HEK293 (cell line): ENCODE results near the gene TNKS2.
"Not testable (repeated sequence)": the region's sequence is repeated elsewhere in the genome, so short reads cannot be mapped to it uniquely, and the experiment has no call there.

Experiments used
- CTCF ChIA-PET: fragments of 350-600 bp; formaldehyde crosslinking; extraction: SDS; loops from one replicate; lab custom pipeline; 2021; ENCODE audit warnings: antibody characterized with exemption; lab: Yijun Ruan, JAX
- POLR2A ChIA-PET: fragments of 300-600 bp; formaldehyde crosslinking; extraction: SDS; loops from one replicate; lab custom pipeline; 2020; ENCODE audit warnings: antibody characterized with exemption, inconsistent platforms; lab: Yijun Ruan, JAX
- H3K27ac ChIP-seq: fragments of 200-500 bp; sonication (Bioruptor generic); 2 replicates; pipeline ENCODE4 v1.5.1; 2014; ENCODE audit warnings: low read depth, low read length, control low read depth, inconsistent platforms; ENCODE audit errors: extremely low read depth
- H3K36me3 ChIP-seq, 2 experiments: fragments of 200-500 bp in 1 of 2; sonication (Bioruptor generic) in 1 of 2; 1 replicate in 1 of 2; 2 replicates in 1 of 2; pipeline ENCODE4 v1.5.1; 2014 to 2017; ENCODE audit warnings: inconsistent platforms in 2 of 2, low read length in 2 of 2; ENCODE audit not compliant: control insufficient read depth in 2 of 2, insufficient read depth in 1 of 2
- H3K4me1 ChIP-seq: fragments of 200-500 bp; sonication (Bioruptor generic); 2 replicates; pipeline ENCODE4 v1.5.1; 2014; ENCODE audit warnings: mild to moderate bottlenecking, low read length, inconsistent platforms; ENCODE audit not compliant: control insufficient read depth, insufficient read depth
- H3K4me3 ChIP-seq: 2 replicates; pipeline ENCODE4 v1.5.1; 2011; ENCODE audit warnings: low read depth, mild to moderate bottlenecking, control low read depth, low read length, moderate library complexity
- H3K9me3 ChIP-seq: fragments of 200-500 bp; sonication (Bioruptor generic); 2 replicates; pipeline ENCODE4 v1.5.1; 2014; ENCODE audit warnings: low read depth, low read length, inconsistent platforms; ENCODE audit not compliant: control insufficient read depth, insufficient read depth
- INSM2 ChIP-seq: fragments of 450-650 bp; formaldehyde crosslinking; IDR thresholded peaks from 2 replicates; pipeline ENCODE4 v1.5.1; 2016; ENCODE audit warnings: missing biosample characterization, missing genetic modification characterization
- MEIS1 ChIP-seq: sonication (generic); formaldehyde crosslinking; IDR thresholded peaks from 2 replicates; pipeline ENCODE4 v1.8.1; 2022; ENCODE audit warnings: missing genetic modification reagents, mild to moderate bottlenecking, borderline replicate concordance
- PRDM6 ChIP-seq: fragments of 450-650 bp; formaldehyde crosslinking; IDR thresholded peaks from 2 replicates; pipeline ENCODE4 v1.5.1; 2017; ENCODE audit warnings: missing biosample characterization, missing genetic modification characterization
- REPIN1 ChIP-seq: fragments of 450-650 bp; formaldehyde crosslinking; IDR thresholded peaks from 2 replicates; pipeline ENCODE4 v1.5.1; 2017; ENCODE audit warnings: missing biosample characterization, missing genetic modification characterization, low read depth
- REST ChIP-seq: fragments of 450-650 bp; formaldehyde crosslinking; IDR thresholded peaks from 2 replicates; pipeline ENCODE4 v1.5.1; 2016; ENCODE audit warnings: missing biosample characterization, missing genetic modification characterization
- SALL2 ChIP-seq: fragments of 450-650 bp; formaldehyde crosslinking; IDR thresholded peaks from 2 replicates; pipeline ENCODE4 v1.5.0; 2017; ENCODE audit warnings: missing biosample characterization, mild to moderate bottlenecking, missing genetic modification characterization, borderline replicate concordance
- YY1 ChIP-seq: fragments of 450-650 bp; formaldehyde crosslinking; IDR thresholded peaks from 2 replicates; pipeline ENCODE4 v1.5.1; 2018; ENCODE audit warnings: missing biosample characterization, missing genetic modification characterization
- ZBTB17 ChIP-seq: fragments of 450-650 bp; formaldehyde crosslinking; IDR thresholded peaks from 2 replicates; pipeline ENCODE4 v1.5.1; 2016; ENCODE audit warnings: missing biosample characterization, missing genetic modification characterization
- ZBTB26 ChIP-seq: fragments of 450-650 bp; formaldehyde crosslinking; optimal IDR thresholded peaks from 2 replicates; pipeline ENCODE3; 2016; ENCODE audit warnings: missing biosample characterization, mild to moderate bottlenecking, missing genetic modification characterization
- ZFP37 ChIP-seq: fragments of 450-650 bp; formaldehyde crosslinking; IDR thresholded peaks from 2 replicates; pipeline ENCODE4 v1.5.1; 2016; ENCODE audit warnings: missing biosample characterization, missing genetic modification characterization
- ZNF138 ChIP-seq: fragments of 450-650 bp; formaldehyde crosslinking; IDR thresholded peaks from 2 replicates; pipeline ENCODE4 v1.5.1; 2016; ENCODE audit warnings: missing biosample characterization, missing genetic modification characterization, borderline replicate concordance
- ZNF157 ChIP-seq: fragments of 450-650 bp; formaldehyde crosslinking; IDR thresholded peaks from 2 replicates; pipeline ENCODE4 v1.5.1; 2016; ENCODE audit warnings: missing biosample characterization, missing genetic modification characterization
- ZNF26 ChIP-seq: fragments of 450-650 bp; formaldehyde crosslinking; IDR thresholded peaks from 2 replicates; pipeline ENCODE4 v1.5.1; 2016; ENCODE audit warnings: missing biosample characterization, missing genetic modification characterization
- ZNF324 ChIP-seq: fragments of 450-650 bp; formaldehyde crosslinking; IDR thresholded peaks from 2 replicates; pipeline ENCODE4 v1.5.1; 2016; ENCODE audit warnings: missing biosample characterization, missing genetic modification characterization
- ZNF571 ChIP-seq: fragments of 450-650 bp; formaldehyde crosslinking; IDR thresholded peaks from 2 replicates; pipeline ENCODE4 v1.5.0; 2017; ENCODE audit warnings: missing biosample characterization, missing genetic modification characterization
- ZNF580 ChIP-seq: fragments of 450-650 bp; formaldehyde crosslinking; IDR thresholded peaks from 2 replicates; pipeline ENCODE4 v1.5.1; 2016; ENCODE audit warnings: missing biosample characterization, missing genetic modification characterization
- ZNF585B ChIP-seq: fragments of 450-650 bp; formaldehyde crosslinking; IDR thresholded peaks from 2 replicates; pipeline ENCODE4 v1.5.1; 2016; ENCODE audit warnings: missing biosample characterization, missing genetic modification characterization
- ZNF660 ChIP-seq: fragments of 450-650 bp; IDR thresholded peaks from 2 replicates; pipeline ENCODE4 v1.5.1; 2018; ENCODE audit warnings: missing biosample characterization, mild to moderate bottlenecking, missing genetic modification characterization
- ZNF76 ChIP-seq: fragments of 450-650 bp; formaldehyde crosslinking; IDR thresholded peaks from 2 replicates; pipeline ENCODE4; 2016; ENCODE audit warnings: low read depth, missing biosample characterization, missing genetic modification characterization, borderline replicate concordance
- ZNF791 ChIP-seq: fragments of 450-650 bp; formaldehyde crosslinking; IDR thresholded peaks from 2 replicates; pipeline ENCODE4 v1.5.1; 2016; ENCODE audit warnings: missing biosample characterization, missing genetic modification characterization

The TNKS2 gene

GRCh38 chr10:91749592-91749991 lies 48.6 kb upstream of the TNKS2 start:
- CTCF ChIA-PET, POLR2A ChIA-PET, H3K27ac ChIP-seq, H3K4me1 ChIP-seq, H3K9me3 ChIP-seq: not testable (repeated sequence)
- 0 out of 2 replicates have a peak, but pooled peaks have one; percentile 20 for TF ChIP-seq YY1 (tag by site-specific recombination)
- TF ChIP-seq, all 188 proteins: peak for 1; not testable (repeated sequence) for 187
- H3K36me3 ChIP-seq, H3K4me3 ChIP-seq: not testable (repeated sequence)

- no peaks in the 10 kb centered on the region for H3K9me3 ChIP-seq
- no peak overlapping the region for H3K4me3 ChIP-seq
- POLR2A ChIA-PET, result no interaction called here
- TF ChIP-seq SALL2 (tag by site-specific recombination) (no peak), MEIS1 (no peak), INSM2 (tag by site-specific recombination) (no peak), ZNF585B (tag by site-specific recombination) (no peak), ZNF791 (tag by site-specific recombination) (no peak), ZNF157 (tag by site-specific recombination) (no peak), ZFP37 (no peak), ZNF324 (tag by site-specific recombination) (no peak), ZNF580 (no peak), REPIN1 (tag by site-specific recombination) (no peak), ZNF571 (tag by site-specific recombination) (no peak), ZBTB26 (tag by site-specific recombination) (no peak), ZNF138 (tag by site-specific recombination) (no peak), REST (no peak), ZNF26 (tag by site-specific recombination) (no peak), ZNF76 (tag by site-specific recombination) (no peak), ZBTB17 (tag by site-specific recombination) (no peak), ZNF660 (no peak), PRDM6 (tag by site-specific recombination) (no peak)
- H3K4me1 ChIP-seq, result no peaks in the 10 kb centered on the region
- CTCF ChIA-PET, result interaction anchor here (0.7 to 5.7 kb wide), 4 partner anchors 30 to 157 kb away, joined by 3 to 56 read pairs (median 6); partner anchors contain the start of gene FGFBP3
- no peak overlapping the region for H3K27ac ChIP-seq
- no peaks in the 10 kb centered on the region for H3K36me3 ChIP-seq
Measured at GRCh38 chr10:91756286-91756685, 41.9 kb upstream of the TNKS2 start.
